ENCODE measurements around the gene SLC9A7. TPM values are rescaled to one million over a fixed set of nuclear protein-coding genes. Genes with fewer than 3 reads are reported as not detected.

The SLC9A7 gene
- total and polyA plus RNA-seq, 12 donors, result 2.3 to 22.8 (median 12.4) TPM

DNA sequence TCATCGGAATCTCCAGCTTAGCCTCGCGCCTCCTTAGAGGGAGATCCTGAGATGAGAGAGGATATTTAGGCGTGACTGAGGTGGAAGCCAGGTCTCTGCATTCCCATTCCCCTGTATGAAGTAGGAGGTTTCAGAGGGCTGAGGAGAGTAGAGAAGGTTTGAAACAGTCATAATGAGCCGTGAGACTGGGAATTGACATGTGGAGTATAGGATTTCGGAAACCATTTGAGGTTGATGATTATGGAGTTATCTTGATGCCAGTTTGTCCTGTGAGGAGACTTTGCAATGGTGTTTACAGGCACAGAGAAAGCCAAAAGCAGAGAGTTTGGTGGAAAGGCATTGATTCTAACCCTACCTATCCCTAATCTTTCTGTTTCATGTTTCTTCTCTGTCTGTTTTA lies 183.3 kb downstream of the SLC9A7 start:
- no peak for DNase-seq
- intact Hi-C loops (cut with DNase I), result loop anchor here in 1 of 2 donors (10.0 kb wide), 1 partner anchor 59 kb away; no protein-coding TSS in a partner anchor
- peaks cover 0 to 4% of the 10 kb centered on the region in 2 donors for H3K4me1 ChIP-seq (replicated peaks in 1 of 2)
- TF ChIP-seq, protein P1, sequence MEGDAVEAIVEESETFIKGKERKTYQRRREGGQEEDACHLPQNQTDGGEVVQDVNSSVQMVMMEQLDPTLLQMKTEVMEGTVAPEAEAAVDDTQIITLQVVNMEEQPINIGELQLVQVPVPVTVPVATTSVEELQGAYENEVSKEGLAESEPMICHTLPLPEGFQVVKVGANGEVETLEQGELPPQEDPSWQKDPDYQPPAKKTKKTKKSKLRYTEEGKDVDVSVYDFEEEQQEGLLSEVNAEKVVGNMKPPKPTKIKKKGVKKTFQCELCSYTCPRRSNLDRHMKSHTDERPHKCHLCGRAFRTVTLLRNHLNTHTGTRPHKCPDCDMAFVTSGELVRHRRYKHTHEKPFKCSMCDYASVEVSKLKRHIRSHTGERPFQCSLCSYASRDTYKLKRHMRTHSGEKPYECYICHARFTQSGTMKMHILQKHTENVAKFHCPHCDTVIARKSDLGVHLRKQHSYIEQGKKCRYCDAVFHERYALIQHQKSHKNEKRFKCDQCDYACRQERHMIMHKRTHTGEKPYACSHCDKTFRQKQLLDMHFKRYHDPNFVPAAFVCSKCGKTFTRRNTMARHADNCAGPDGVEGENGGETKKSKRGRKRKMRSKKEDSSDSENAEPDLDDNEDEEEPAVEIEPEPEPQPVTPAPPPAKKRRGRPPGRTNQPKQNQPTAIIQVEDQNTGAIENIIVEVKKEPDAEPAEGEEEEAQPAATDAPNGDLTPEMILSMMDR (IDR thresholded peaks at IDR 0.05), result no peak
- TF ChIP-seq POLR2A (IDR thresholded peaks at IDR 0.05), result no peak
- WGBS, 4 donors, result 47 to 68% (median 57%) methylated on average over 6 of the region's 6 CpGs
- no peaks in the 10 kb centered on the region for H3K27me3 ChIP-seq
- no peaks in the 10 kb centered on the region for H3K9me3 ChIP-seq (replicated peaks in 1 of 3)
- peak overlapping the region in 2 of 5 donors; percentile 29 to 57 for H3K27ac ChIP-seq
- peak overlapping the region in 1 of 4 donors; percentile 47 for H3K4me3 ChIP-seq
- no peaks in the 10 kb centered on the region for H3K36me3 ChIP-seq (replicated peaks in 1 of 2)

DNA sequence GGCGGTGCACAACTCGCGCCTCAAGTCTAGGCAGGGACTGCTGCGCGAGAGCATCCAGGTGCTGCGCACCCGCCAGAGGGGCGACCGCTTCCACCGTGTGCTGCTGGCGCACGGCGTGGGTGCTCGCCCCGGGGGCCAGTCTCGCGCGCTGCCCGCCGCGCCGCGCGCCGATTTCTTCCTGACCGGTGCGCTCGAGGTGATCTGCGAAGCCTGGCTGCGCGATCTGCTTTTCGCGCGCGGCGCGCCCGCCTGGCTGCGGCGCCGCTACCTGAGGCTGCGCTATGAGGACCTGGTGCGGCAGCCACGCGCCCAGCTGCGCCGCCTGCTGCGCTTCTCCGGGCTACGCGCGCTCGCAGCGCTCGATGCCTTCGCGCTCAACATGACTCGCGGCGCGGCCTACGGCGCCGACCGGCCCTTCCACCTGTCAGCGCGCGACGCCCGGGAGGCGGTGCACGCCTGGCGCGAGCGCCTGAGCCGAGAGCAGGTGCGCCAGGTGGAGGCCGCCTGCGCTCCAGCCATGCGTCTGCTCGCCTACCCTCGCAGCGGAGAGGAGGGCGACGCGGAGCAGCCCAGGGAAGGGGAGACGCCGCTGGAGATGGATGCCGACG lies 184.0 kb downstream of the SLC9A7 start:
- peak overlapping the region in 1 of 4 donors; percentile 47 for H3K4me3 ChIP-seq
- no peak for TF ChIP-seq POLR2A (IDR thresholded peaks at IDR 0.05)
- TF ChIP-seq, protein P1 (IDR thresholded peaks at IDR 0.05), result peak in 1 of 6 experiments; percentile 3
- peaks cover 0 to 4% of the 10 kb centered on the region in 2 donors for H3K4me1 ChIP-seq (replicated peaks in 1 of 2)
- intact Hi-C loops (cut with DNase I), result loop anchor here in 1 of 2 donors (10.0 kb wide), 1 partner anchor 60 kb away; no protein-coding TSS in a partner anchor
- peak in 1 of 7 donors; percentile 17 for DNase-seq
- no peaks in the 10 kb centered on the region for H3K9me3 ChIP-seq (replicated peaks in 1 of 3)
- H3K27me3 ChIP-seq, result no peaks in the 10 kb centered on the region
- peak overlapping the region in 1 of 5 donors; percentile 57 for H3K27ac ChIP-seq
- no peaks in the 10 kb centered on the region for H3K36me3 ChIP-seq (replicated peaks in 1 of 2)
- WGBS, 4 donors, result 2 to 77% (median 37%) methylated on average over 6 to 90 of the region's 90 CpGs; no CpG with 5 or more reads in 1 of the 4 donors

DNA sequence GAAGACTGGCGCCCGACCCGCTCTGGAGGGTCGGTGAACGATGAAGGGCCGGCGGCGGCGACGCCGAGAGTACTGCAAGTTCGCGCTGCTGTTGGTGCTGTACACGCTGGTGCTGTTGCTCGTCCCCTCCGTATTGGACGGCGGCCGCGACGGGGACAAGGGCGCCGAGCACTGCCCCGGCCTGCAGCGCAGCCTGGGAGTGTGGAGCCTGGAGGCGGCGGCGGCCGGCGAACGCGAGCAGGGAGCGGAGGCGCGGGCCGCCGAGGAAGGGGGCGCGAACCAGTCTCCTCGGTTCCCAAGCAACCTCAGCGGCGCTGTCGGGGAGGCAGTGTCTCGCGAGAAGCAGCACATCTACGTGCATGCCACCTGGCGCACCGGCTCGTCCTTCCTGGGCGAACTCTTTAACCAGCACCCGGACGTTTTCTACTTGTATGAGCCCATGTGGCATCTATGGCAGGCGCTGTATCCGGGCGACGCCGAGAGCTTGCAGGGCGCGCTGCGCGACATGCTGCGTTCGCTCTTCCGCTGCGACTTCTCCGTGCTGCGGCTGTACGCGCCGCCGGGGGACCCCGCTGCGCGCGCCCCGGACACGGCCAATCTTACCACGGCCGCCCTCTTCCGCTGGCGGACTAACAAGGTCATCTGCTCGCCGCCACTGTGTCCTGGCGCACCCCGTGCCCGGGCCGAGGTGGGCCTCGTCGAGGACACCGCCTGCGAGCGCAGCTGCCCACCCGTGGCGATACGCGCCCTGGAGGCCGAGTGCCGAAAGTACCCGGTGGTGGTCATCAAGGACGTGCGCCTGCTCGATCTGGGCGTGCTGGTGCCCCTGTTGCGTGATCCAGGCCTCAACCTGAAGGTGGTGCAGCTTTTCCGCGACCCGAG lies 184.8 kb downstream of the SLC9A7 start:
- no peaks in the 10 kb centered on the region for H3K27me3 ChIP-seq
- DNase-seq, result peak; percentile 23 to 76 (median 38)
- no peaks in the 10 kb centered on the region for H3K9me3 ChIP-seq (replicated peaks in 1 of 3)
- intact Hi-C loops (cut with DNase I), result loop anchor here in 1 of 2 donors (10.0 kb wide), 1 partner anchor 61 kb away; no protein-coding TSS in a partner anchor
- WGBS, 4 donors, result 1 to 72% (median 39%) methylated on average over 31 to 102 of the region's 107 CpGs; no CpG with 5 or more reads in 1 of the 4 donors
- TF ChIP-seq, protein P1 (IDR thresholded peaks at IDR 0.05), result peak in 2 of 6 experiments; percentile 9 to 16
- TF ChIP-seq POLR2A (IDR thresholded peaks at IDR 0.05), result no peak
- H3K4me3 ChIP-seq, result peak overlapping the region in 2 of 4 donors; percentile 21 to 47
- H3K27ac ChIP-seq, result peak overlapping the region in 3 of 5 donors; percentile 27 to 59 (median 57)
- no peaks in the 10 kb centered on the region for H3K36me3 ChIP-seq (replicated peaks in 1 of 2)
- H3K4me1 ChIP-seq (replicated peaks in 1 of 2), result peaks cover 0 to 4% of the 10 kb centered on the region in 2 donors

All from adrenal gland (tissue), 12 donors.